Right lobe of liver (tissue), 6 donors: ENCODE data around the gene AGAP2. TPM values are rescaled to one million over a fixed set of nuclear protein-coding genes. Genes with fewer than 3 reads are reported as not detected.

Experiments
- ATAC-seq, 4 donors: fragments of 200-7000 bp; cut with Tn5 transposase; one replicate each; pipeline ENCODE4 v1.9.1; 2020; ENCODE audit warnings: mild to moderate bottlenecking in 4 of 4, moderate library complexity in 4 of 4
- DNase-seq, 3 donors: peaks; one replicate each; pipeline ENCODE4 v3.0.0-alpha.2; 2020
- H3K27ac ChIP-seq, 3 donors: fragments of 200-600 bp; one replicate each; pipeline ENCODE4 v1.8.0; 2022
- H3K27me3 ChIP-seq, 2 donors: fragments of 200-600 bp; one replicate each; pipeline ENCODE4 v1.8.0; 2022
- H3K36me3 ChIP-seq, 4 donors: fragments of 200-600 bp; sonication (generic) in 1 of 4; one replicate each; pipeline versions ENCODE4 v1.5.1 to v1.8.0; 2017 to 2022; ENCODE audit warnings: control low read depth in 1 of 4
- H3K4me1 ChIP-seq, 4 donors: fragments of 200-600 bp; sonication (generic) in 1 of 4; one replicate each; pipeline versions ENCODE4 v1.5.1 to v1.8.0; 2017 to 2022; ENCODE audit warnings: control low read depth in 1 of 4
- H3K4me3 ChIP-seq, 3 donors: fragments of 200-600 bp; one replicate each; pipeline ENCODE4 v1.8.0; 2022
- H3K9me3 ChIP-seq, 4 donors: fragments of 200-600 bp; sonication (generic) in 1 of 4; one replicate each; pipeline versions ENCODE4 v1.5.1 to v1.8.0; 2017 to 2022; ENCODE audit warnings: control low read depth in 1 of 4
- POLR2A ChIP-seq: fragments of 450-650 bp; IDR thresholded peaks from one replicate; pipeline ENCODE4 v1.6.1; 2017; ENCODE audit warnings: antibody characterized with exemption, mild to moderate bottlenecking
- WGBS: methylation state at CpG from one replicate; pipeline ENCODE4 v1.1.6; 2018; ENCODE audit warnings: low coverage, low lambda C conversion rate; ENCODE audit not compliant: insufficient coverage; ENCODE audit errors: missing lambda C conversion rate; 5-methylcytosine and 5-hydroxymethylcytosine counted together
- intact Hi-C, 2 donors: fragments of 100-400 bp; cut with DNase I; formaldehyde crosslinking; loops; one replicate each; pipeline versions ENCODE4 v1.11.2 to v1.14.1; 2022
- total RNA-seq, 6 experiments: library from RNA; depleted of rRNA in 2 of 6; stranded (reverse); fragments of >200 nt in 2 of 6; fragmentation: NEBNext Ultra II Directional in 3 of 6; extraction: Animal tissue kit (Norgen Biotek cat#: 25700) in 3 of 6; gene quantifications; one replicate each; pipeline versions ENCODE4 v1.1.0 to v1.2.4, GENCODE V29; 2016 to 2023
- TF ChIP-seq, protein P1 (sequence below), 4 donors: fragments of 200-600 bp in 3 of 4; fragments of 450-650 bp in 1 of 4; IDR thresholded peaks; one replicate each; pipeline versions ENCODE4 v1.5.1 to v1.8.0; 2016 to 2022; ENCODE audit warnings: antibody characterized with exemption in 4 of 4, mild to moderate bottlenecking in 2 of 4
- donor health status: DM: no; HTN: yes; CAD: no.
- donor health status: DM: no; HTN: no; CAD: no.
- donor health status: DM: no; HTN: no; CAD: no.
- donor health status: DM: no; HTN: yes; CAD: no.
- donor health status: DM: no; HTN: yes; CAD: no.

Gene AGAP2
- total RNA-seq, 6 experiments from 2014 or later, result 0.26 to 0.87 (median 0.57) TPM

- WGBS, result 89% methylated on average over 3 of the region's 3 CpGs
Measured at GRCh38 chr12:57760347-57760982, 21.9 kb upstream of the AGAP2 start.

DNA sequence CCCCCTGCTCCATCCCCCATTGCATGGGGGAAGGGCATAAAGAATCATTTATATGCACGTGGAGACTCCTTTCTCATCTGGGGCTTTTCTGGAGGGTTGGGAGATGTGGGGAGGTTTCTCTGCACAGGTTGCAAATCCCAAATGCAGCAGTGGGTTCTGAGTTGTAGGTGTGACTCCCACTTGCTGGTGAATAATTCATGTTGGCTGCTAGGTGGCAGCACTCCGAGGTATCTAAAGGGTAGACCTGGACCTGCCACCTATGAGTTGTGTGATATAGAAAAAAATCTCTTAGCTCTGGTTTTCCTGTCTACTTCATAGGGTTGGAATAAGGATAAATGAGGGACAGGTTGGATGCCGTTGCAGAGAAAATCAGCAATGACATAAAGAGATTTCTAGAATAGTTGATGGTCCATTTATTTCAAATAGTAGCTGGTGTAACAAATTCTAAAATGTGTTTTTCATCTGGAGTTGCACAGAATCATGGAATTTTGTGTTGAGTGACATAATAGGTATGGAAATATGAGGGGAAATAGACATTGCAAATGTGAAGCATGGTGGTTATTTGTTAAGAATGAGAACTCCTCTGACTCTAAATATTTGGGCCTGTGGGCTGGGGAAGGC is 20.9 kb upstream of the AGAP2 start:
- TF ChIP-seq, protein P1, sequence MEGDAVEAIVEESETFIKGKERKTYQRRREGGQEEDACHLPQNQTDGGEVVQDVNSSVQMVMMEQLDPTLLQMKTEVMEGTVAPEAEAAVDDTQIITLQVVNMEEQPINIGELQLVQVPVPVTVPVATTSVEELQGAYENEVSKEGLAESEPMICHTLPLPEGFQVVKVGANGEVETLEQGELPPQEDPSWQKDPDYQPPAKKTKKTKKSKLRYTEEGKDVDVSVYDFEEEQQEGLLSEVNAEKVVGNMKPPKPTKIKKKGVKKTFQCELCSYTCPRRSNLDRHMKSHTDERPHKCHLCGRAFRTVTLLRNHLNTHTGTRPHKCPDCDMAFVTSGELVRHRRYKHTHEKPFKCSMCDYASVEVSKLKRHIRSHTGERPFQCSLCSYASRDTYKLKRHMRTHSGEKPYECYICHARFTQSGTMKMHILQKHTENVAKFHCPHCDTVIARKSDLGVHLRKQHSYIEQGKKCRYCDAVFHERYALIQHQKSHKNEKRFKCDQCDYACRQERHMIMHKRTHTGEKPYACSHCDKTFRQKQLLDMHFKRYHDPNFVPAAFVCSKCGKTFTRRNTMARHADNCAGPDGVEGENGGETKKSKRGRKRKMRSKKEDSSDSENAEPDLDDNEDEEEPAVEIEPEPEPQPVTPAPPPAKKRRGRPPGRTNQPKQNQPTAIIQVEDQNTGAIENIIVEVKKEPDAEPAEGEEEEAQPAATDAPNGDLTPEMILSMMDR (IDR thresholded peaks at IDR 0.05), result peak; percentile 25 to 55 (median 48)
- TF ChIP-seq POLR2A, result no peak
- peak; percentile 20 to 43 (median 26) for ATAC-seq
- Histone ChIP-seq H3K4me3 (no peak overlapping the region), H3K36me3 (no peaks in the 10 kb centered on the region), H3K27me3 (peaks cover 4 to 6% of the 10 kb centered on the region in 2 donors), H3K4me1 (peaks cover 0 to 10% (median 0%) of the 10 kb centered on the region in 4 donors), H3K27ac (no peak overlapping the region), H3K9me3 (no peaks in the 10 kb centered on the region)
- no peak for DNase-seq
- 40% methylated on average over 3 of the region's 3 CpGs for WGBS
- intact Hi-C loops, result no loop called here

More at GRCh38 chr12:57760347-57760982, 21.9 kb upstream of the AGAP2 start:
- Histone ChIP-seq H3K27me3 (peaks cover 4 to 9% of the 10 kb centered on the region in 2 donors), H3K36me3 (no peaks in the 10 kb centered on the region), H3K4me1 (peaks cover 0 to 18% (median 0%) of the 10 kb centered on the region in 4 donors), H3K4me3 (no peak overlapping the region), H3K9me3 (no peaks in the 10 kb centered on the region), H3K27ac (no peak overlapping the region)
- intact Hi-C loops, result no loop called here
- TF ChIP-seq, protein P1 (IDR thresholded peaks at IDR 0.05), result no peak
- TF ChIP-seq POLR2A, result no peak
- DNase-seq (no peak), ATAC-seq (no peak)

DNA sequence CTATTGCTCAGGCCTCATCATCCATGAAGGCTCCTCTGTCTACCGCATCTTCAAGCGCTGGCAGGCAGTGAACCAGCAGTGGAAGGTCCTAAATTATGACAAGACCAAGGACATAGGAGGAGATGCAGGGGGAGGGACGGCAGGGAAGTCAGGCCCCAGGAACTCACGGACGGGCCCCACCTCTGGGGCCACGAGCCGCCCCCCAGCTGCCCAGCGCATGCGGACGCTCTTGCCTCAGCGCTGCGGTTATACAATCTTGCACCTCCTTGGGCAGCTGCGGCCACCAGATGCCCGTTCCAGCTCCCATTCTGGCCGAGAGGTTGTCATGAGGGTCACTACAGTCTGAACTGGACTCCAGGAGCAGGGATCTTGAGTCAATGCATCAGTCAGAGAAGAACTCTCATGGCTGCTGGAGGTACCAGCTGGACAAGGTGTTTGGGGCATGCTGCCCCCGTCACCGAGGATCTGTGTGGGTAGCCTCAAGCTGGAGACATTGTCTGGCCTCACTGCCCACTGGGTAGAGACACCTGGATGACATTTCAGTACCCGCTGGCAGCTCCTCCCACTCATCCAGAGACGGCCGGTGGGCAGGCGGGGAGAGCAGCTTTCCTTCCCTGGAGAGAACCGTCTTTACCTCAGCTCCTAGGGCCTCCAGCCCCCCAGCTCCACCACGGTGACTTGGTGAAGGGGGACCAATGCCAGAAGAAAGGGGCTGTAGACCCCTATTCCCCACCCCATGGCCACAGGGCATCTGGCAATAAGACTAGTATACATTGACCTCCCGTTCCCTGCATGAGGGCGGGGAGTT is 20.2 kb upstream of the AGAP2 start:
- DNase-seq (no peak), ATAC-seq (no peak)
- H3K27me3 ChIP-seq, result no peaks in the 10 kb centered on the region
- no peaks in the 10 kb centered on the region for H3K9me3 ChIP-seq
- TF ChIP-seq, protein P1 (IDR thresholded peaks at IDR 0.05), result no peak
- no peak for TF ChIP-seq POLR2A
- WGBS, result 86% methylated on average over 6 of the region's 25 CpGs
- peaks cover 0 to 10% (median 0%) of the 10 kb centered on the region in 4 donors for H3K4me1 ChIP-seq
- intact Hi-C loops, result no loop called here
- H3K4me3 ChIP-seq, result no peak overlapping the region
- H3K36me3 ChIP-seq, result no peaks in the 10 kb centered on the region
- no peak overlapping the region for H3K27ac ChIP-seq

DNA sequence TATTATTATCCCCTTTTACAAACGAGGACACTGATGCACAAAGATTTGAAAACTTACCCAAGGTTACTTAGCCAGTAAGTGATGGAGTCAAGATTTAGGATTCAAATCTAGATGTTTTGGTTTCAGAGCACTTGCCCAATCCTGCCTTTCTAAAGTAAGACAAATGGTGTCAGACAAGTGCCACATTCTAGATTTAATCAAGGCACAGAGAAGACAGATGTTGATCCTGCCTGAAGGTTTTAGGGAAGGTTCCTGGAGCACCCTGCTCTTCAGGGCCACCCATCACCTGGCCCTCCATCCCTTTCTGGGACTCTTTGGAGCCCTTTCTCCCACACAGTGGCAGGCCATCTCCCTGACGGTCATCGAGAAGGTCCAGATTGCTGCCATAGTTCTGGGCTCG is 19.2 kb upstream of the AGAP2 start:
- Histone ChIP-seq H3K27me3 (no peaks in the 10 kb centered on the region), H3K4me1 (peaks cover 0 to 12% (median 0%) of the 10 kb centered on the region in 4 donors), H3K36me3 (no peaks in the 10 kb centered on the region), H3K9me3 (no peaks in the 10 kb centered on the region), H3K4me3 (no peak overlapping the region), H3K27ac (no peak overlapping the region)
- ATAC-seq, result no peak
- DNase-seq, result no peak
- 100% methylated on average over 4 of the region's 4 CpGs for WGBS
- TF ChIP-seq POLR2A, result no peak
- TF ChIP-seq, protein P1 (IDR thresholded peaks at IDR 0.05), result no peak
- intact Hi-C loops, result no loop called here
